CD8-positive, alpha-beta memory T cell (primary cell): Measurements from ENCODE around the gene MYLIP. TPM values are rescaled to one million over a fixed set of nuclear protein-coding genes. Genes with fewer than 3 reads are reported as not detected.

Experiments
- CTCF ChIA-PET: fragments of 350-600 bp; sonication (Branson Sonifier 250); formaldehyde crosslinking; loops from one replicate; lab custom pipeline; 2021; ENCODE audit warnings: antibody characterized with exemption; lab: Charles Lee
- POLR2A ChIA-PET: fragments of 350-600 bp; sonication (Branson Sonifier 250); formaldehyde crosslinking; loops from one replicate; lab custom pipeline; 2021; ENCODE audit warnings: antibody characterized with exemption; lab: Charles Lee
- DNase-seq, 5 donors: peaks; one replicate each; pipeline versions ENCODE4 v3.0.0 to v3.0.0-alpha.2; 2020 to 2022; ENCODE audit warnings: mixed read lengths in 1 of 5
- H3K27ac ChIP-seq: one replicate; pipeline ENCODE4 v1.7.0; 2013; ENCODE audit warnings: low read depth, mild to moderate bottlenecking, low read length, moderate library complexity
- H3K27me3 ChIP-seq: 2 replicates; pipeline ENCODE4 v1.7.0; 2013; ENCODE audit warnings: low read length, mild to moderate bottlenecking; ENCODE audit not compliant: insufficient read depth, poor library complexity, severe bottlenecking
- H3K36me3 ChIP-seq: 2 replicates; pipeline ENCODE4 v1.7.0; 2013; ENCODE audit warnings: mild to moderate bottlenecking, low read length, moderate library complexity; ENCODE audit not compliant: insufficient read depth
- H3K4me1 ChIP-seq: 2 replicates; pipeline ENCODE4 v1.7.0; 2013; ENCODE audit warnings: mild to moderate bottlenecking, low read length, moderate library complexity; ENCODE audit not compliant: insufficient read depth
- H3K4me3 ChIP-seq: 2 replicates; pipeline ENCODE4 v1.7.0; 2013; ENCODE audit warnings: mild to moderate bottlenecking, low read length
- H3K9me3 ChIP-seq: 2 replicates; pipeline ENCODE4 v1.7.0; 2013; ENCODE audit warnings: mild to moderate bottlenecking, low read length
- H3K27ac Mint-ChIP-seq, 8 donors: one replicate each; pipeline ENCODE4 v1.8.0; 2020 to 2021; ENCODE audit warnings: mixed read lengths in 8 of 8, mild to moderate bottlenecking in 6 of 8, inconsistent platforms in 3 of 8, moderate library complexity in 3 of 8
- H3K27me3 Mint-ChIP-seq, 2 donors: one replicate each; pipeline ENCODE4 v1.8.0; 2020 to 2021; ENCODE audit warnings: mixed read lengths in 2 of 2, mild to moderate bottlenecking in 1 of 2, moderate library complexity in 1 of 2
- H3K36me3 Mint-ChIP-seq, 3 donors: one replicate each; pipeline ENCODE4 v1.8.0; 2020 to 2021; ENCODE audit warnings: mixed read lengths in 3 of 3, inconsistent platforms in 1 of 3, mild to moderate bottlenecking in 1 of 3
- H3K4me1 Mint-ChIP-seq, 3 donors: one replicate each; pipeline ENCODE4 v1.8.0; 2020 to 2021; ENCODE audit warnings: mixed read lengths in 3 of 3, inconsistent platforms in 1 of 3, mild to moderate bottlenecking in 1 of 3
- H3K4me3 Mint-ChIP-seq, 7 donors: one replicate each; pipeline ENCODE4 v1.8.0; 2020 to 2021; ENCODE audit warnings: mixed read lengths in 7 of 7, mild to moderate bottlenecking in 6 of 7, moderate library complexity in 4 of 7, inconsistent platforms in 2 of 7
- H3K9me3 Mint-ChIP-seq, 5 donors: one replicate each; pipeline ENCODE4 v1.8.0; 2020 to 2022; ENCODE audit warnings: mixed read lengths in 5 of 5, mild to moderate bottlenecking in 3 of 5, moderate library complexity in 2 of 5, inconsistent platforms in 1 of 5
- polyA plus RNA-seq: library from polyadenylated mRNA; unstranded; fragments of 300-500 nt; fragmentation: Illumina TruSeq; gene quantifications from one replicate; pipeline ENCODE4 v1.2.3, GENCODE V29; 2021
- total RNA-seq, 2 experiments: library from RNA; stranded (reverse); gene quantifications; one replicate each; pipeline ENCODE4 v1.2.3, GENCODE V29; 2021

Gene MYLIP
- total and polyA plus RNA-seq, 3 experiments from 2014 or later, result 7.7 to 78.0 (median 9.0) TPM

DNA sequence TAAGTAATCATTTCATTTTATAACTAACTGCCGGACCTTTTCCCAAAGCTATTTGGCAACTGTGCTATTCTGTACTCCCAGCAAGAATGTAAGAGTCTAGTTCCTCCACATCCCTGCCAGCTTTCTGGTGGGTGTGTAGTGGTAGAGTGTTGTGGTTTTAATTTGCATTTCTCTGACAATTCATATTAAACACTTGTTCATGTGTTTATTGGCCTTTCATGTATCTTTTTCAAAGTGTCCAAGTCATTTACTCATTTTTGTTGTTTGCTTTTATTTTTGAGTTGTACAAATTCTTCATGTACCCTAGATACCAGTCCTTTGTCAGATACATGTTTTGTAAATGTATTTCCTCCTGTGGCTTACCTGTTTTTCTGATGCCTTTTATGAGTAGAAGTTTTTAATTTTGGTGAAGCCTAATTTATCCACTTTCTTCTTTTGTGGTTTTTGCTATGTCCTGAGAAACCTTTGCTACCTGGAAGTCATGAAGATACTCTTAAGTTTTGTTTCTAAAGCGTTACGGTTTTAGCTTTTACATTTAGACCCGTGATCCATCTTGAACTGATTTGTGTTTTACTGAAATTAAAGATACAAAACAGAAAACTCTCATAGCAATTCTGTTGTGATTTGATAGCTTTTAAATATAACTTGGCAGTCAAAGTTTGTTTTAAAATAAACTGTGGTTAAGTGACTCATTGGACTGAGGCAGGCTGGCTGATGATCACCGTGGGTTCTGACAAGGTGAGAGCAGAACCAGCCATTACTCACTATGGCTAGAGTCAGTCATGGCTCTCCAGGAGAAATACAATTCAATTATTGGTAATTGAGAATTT is 8.0 kb downstream of the MYLIP start:
- H3K9me3 Mint-ChIP-seq, result no peaks in the 10 kb centered on the region
- H3K36me3 Mint-ChIP-seq, result peaks cover 10 to 65% (median 16%) of the 10 kb centered on the region in 3 donors
- peak in 4 of 5 donors; percentile 29 to 68 (median 31) for DNase-seq
- H3K27me3 Mint-ChIP-seq, result no peaks in the 10 kb centered on the region
- no peaks in the 10 kb centered on the region for H3K9me3 ChIP-seq
- no peaks in the 10 kb centered on the region for H3K27me3 ChIP-seq
- H3K4me3 ChIP-seq, result no peak overlapping the region
- peaks cover 13% of the 10 kb centered on the region for H3K36me3 ChIP-seq
- H3K4me1 Mint-ChIP-seq, result peaks cover 93 to 100% (median 100%) of the 10 kb centered on the region in 3 donors
- peak overlapping the region; percentile 57 to 97 (median 86) for H3K27ac Mint-ChIP-seq
- peak overlapping the region; percentile 62 to 80 (median 68) for H3K4me3 Mint-ChIP-seq
- ChIA-PET POLR2A (no interaction called here), CTCF (interaction anchor here (1.0 to 2.4 kb wide), 4 partner anchors 8 to 46 kb away, joined by 3 to 14 read pairs (median 4); partner anchors contain the start of gene MYLIP)
- H3K4me1 ChIP-seq, result peaks cover 70% of the 10 kb centered on the region
- peak overlapping the region; percentile 8 for H3K27ac ChIP-seq

DNA sequence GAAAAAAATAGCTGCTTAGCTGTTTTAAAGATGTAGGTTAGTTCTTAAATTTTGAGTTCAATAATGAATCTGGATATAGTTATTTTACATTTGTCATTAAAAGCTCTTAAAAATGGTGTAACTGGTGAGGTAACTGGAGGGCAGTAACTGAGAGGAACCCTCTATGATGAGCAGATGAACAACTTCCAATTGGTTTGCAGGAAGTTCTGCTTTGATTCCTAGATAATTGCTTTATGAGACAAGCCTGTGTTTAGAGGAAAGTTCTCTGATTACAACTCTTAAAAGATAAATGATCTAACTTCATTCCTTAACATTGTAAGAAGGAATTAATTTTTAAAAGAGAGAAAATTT is 8.5 kb downstream of the MYLIP start:
- H3K27ac ChIP-seq, result no peak overlapping the region
- no peaks in the 10 kb centered on the region for H3K9me3 ChIP-seq
- Mint-ChIP-seq H3K9me3 (no peaks in the 10 kb centered on the region), H3K36me3 (peaks cover 13 to 66% (median 19%) of the 10 kb centered on the region in 3 donors), H3K27ac (peak overlapping the region; percentile 57 to 97 (median 86)), H3K4me1 (peaks cover 89 to 98% (median 96%) of the 10 kb centered on the region in 3 donors), H3K27me3 (no peaks in the 10 kb centered on the region), H3K4me3 (peak overlapping the region; percentile 62 to 80 (median 68))
- peaks cover 18% of the 10 kb centered on the region for H3K36me3 ChIP-seq
- peaks cover 64% of the 10 kb centered on the region for H3K4me1 ChIP-seq
- CTCF ChIA-PET, result interaction anchor here (1.0 to 2.4 kb wide), 4 partner anchors 9 to 46 kb away, joined by 3 to 14 read pairs (median 4); partner anchors contain the start of gene MYLIP
- POLR2A ChIA-PET, result no interaction called here
- H3K4me3 ChIP-seq, result no peak overlapping the region
- no peaks in the 10 kb centered on the region for H3K27me3 ChIP-seq
- no peak for DNase-seq

DNA sequence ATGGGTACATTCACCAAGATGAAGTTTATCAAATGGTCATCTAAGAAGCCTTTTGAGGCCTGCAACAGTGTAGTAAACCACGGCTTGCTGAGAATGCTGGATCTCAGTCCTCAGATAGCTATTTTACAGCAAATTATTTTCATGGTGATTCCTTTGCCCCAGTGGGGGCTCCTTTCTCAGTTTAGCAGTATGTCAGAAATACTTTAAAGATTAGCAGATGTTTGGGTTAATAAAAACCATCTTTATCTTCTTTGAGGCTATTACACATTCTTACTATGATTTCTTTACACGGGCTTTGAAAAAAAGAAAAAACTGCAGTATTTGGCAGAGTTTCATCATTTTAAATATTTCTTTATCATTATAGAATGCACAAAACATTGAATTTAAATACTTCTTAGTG is 10.7 kb downstream of the MYLIP start:
- Histone ChIP-seq H3K36me3 (peaks cover 40% of the 10 kb centered on the region), H3K27me3 (no peaks in the 10 kb centered on the region), H3K27ac (no peak overlapping the region), H3K9me3 (no peaks in the 10 kb centered on the region), H3K4me3 (no peak overlapping the region), H3K4me1 (peaks cover 43% of the 10 kb centered on the region)
- H3K36me3 Mint-ChIP-seq, result peaks cover 22 to 69% (median 27%) of the 10 kb centered on the region in 3 donors
- H3K4me3 Mint-ChIP-seq, result peak overlapping the region in 1 of 7 donors; percentile 74
- no peak for DNase-seq
- H3K27me3 Mint-ChIP-seq, result no peaks in the 10 kb centered on the region
- no peaks in the 10 kb centered on the region for H3K9me3 Mint-ChIP-seq
- ChIA-PET POLR2A (no interaction called here), CTCF (no interaction called here)
- H3K27ac Mint-ChIP-seq, result no peak overlapping the region
- H3K4me1 Mint-ChIP-seq, result peaks cover 73 to 97% (median 85%) of the 10 kb centered on the region in 3 donors

DNA sequence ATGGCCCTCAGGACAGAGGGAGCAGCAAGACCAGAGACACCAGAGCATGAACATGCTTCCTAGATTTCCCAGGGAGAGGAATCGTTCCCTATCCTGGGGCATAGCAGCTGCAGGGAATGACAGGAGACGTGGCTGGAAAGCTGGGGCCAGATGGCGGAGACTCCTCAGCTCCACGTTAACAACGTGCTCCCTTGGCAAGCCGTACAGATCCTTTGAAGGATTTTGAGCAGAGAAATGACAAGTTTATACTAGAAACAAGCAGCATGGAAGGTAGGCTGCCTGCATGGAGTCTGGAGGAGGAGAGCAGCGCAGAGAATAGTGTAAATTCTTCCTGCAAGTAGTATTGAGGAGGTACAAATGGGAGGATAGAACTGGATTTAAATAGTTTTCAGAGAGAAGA is 11.7 kb downstream of the MYLIP start:
- Mint-ChIP-seq H3K27ac (no peak overlapping the region), H3K4me3 (peak overlapping the region in 1 of 7 donors; percentile 14), H3K36me3 (peaks cover 27 to 72% (median 34%) of the 10 kb centered on the region in 3 donors), H3K9me3 (no peaks in the 10 kb centered on the region), H3K27me3 (no peaks in the 10 kb centered on the region), H3K4me1 (peaks cover 68 to 92% (median 84%) of the 10 kb centered on the region in 3 donors)
- no peaks in the 10 kb centered on the region for H3K27me3 ChIP-seq
- CTCF ChIA-PET, result no interaction called here
- H3K4me3 ChIP-seq, result no peak overlapping the region
- no peak for DNase-seq
- H3K27ac ChIP-seq, result no peak overlapping the region
- peaks cover 50% of the 10 kb centered on the region for H3K36me3 ChIP-seq
- H3K4me1 ChIP-seq, result peaks cover 37% of the 10 kb centered on the region
- POLR2A ChIA-PET, result no interaction called here
- no peaks in the 10 kb centered on the region for H3K9me3 ChIP-seq

DNA sequence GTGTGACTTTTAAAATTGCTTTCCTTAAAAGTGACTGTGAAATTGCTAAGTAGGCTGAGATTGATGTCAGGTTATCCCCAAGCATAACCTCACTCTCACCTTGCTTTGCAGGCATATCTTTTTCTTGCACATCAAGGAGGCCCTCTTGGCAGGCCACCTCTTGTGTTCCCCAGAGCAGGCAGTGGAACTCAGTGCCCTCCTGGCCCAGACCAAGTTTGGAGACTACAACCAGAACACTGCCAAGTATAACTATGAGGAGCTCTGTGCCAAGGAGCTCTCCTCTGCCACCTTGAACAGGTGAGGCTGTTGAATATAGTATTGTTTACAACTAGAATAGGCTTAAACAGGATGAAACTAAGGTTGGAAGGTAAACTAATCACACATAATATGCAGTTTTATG is 12.6 kb downstream of the MYLIP start:
- H3K4me1 ChIP-seq, result peaks cover 36% of the 10 kb centered on the region
- no peak for DNase-seq
- no peak overlapping the region for H3K27ac ChIP-seq
- Mint-ChIP-seq H3K4me1 (peaks cover 66 to 92% (median 80%) of the 10 kb centered on the region in 3 donors), H3K36me3 (peaks cover 36 to 80% (median 40%) of the 10 kb centered on the region in 3 donors), H3K4me3 (peak overlapping the region in 1 of 7 donors; percentile 39), H3K27ac (peak overlapping the region in 4 of 8 donors; percentile 3 to 52 (median 24)), H3K27me3 (no peaks in the 10 kb centered on the region), H3K9me3 (no peaks in the 10 kb centered on the region)
- POLR2A ChIA-PET, result no interaction called here
- CTCF ChIA-PET, result interaction anchor here (1.1 kb wide), 1 partner anchor 13 kb away, joined by 3 read pairs; the partner anchor contains the start of gene MYLIP
- H3K4me3 ChIP-seq, result no peak overlapping the region
- H3K36me3 ChIP-seq, result peaks cover 59% of the 10 kb centered on the region
- no peaks in the 10 kb centered on the region for H3K9me3 ChIP-seq
- H3K27me3 ChIP-seq, result no peaks in the 10 kb centered on the region

DNA sequence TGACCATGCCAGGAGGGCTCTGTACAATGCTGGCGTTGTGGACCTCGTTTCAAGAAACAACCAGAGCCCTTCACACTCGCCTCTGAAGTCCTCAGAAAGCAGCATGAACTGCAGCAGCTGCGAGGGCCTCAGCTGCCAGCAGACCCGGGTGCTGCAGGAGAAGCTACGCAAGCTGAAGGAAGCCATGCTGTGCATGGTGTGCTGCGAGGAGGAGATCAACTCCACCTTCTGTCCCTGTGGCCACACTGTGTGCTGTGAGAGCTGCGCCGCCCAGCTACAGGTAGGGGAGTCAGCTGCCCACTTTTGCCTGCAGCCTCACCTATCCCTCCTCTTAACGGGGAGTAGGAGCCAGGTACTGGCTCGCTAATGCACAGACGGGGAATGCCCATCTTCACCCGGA is 16.2 kb downstream of the MYLIP start:
- ChIA-PET CTCF (no interaction called here), POLR2A (no interaction called here)
- H3K36me3 Mint-ChIP-seq, result peaks cover 57 to 96% (median 59%) of the 10 kb centered on the region in 3 donors

DNA sequence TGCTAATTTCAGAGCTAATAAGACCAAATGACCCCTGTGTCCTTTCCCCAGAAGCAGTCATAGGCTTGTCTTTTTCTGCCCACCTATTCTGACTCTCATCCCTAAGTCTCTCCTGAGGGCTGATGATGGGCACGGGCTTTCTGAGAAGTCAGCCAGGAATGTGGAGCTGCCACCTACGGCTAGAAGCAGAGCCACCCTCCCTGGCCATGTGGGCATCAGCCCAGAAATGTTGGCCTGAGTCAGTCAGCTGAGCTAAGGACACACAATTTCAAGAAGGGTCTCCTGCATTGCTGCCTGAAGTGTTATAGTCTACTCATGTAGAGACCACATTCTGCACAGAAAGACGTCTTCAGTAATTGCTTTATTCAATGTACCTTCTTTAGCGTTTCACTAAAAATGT is 17.1 kb downstream of the MYLIP start:
- no peak overlapping the region for H3K4me3 ChIP-seq
- no peaks in the 10 kb centered on the region for H3K27me3 ChIP-seq
- no peak for DNase-seq
- H3K4me1 ChIP-seq, result peaks cover 10% of the 10 kb centered on the region
- H3K27ac ChIP-seq, result no peak overlapping the region
- H3K4me1 Mint-ChIP-seq, result peaks cover 41 to 76% (median 49%) of the 10 kb centered on the region in 3 donors
- no peaks in the 10 kb centered on the region for H3K9me3 ChIP-seq
- no peaks in the 10 kb centered on the region for H3K9me3 Mint-ChIP-seq
- POLR2A ChIA-PET, result no interaction called here
- H3K4me3 Mint-ChIP-seq, result no peak overlapping the region
- CTCF ChIA-PET, result interaction anchor here (1.5 kb wide), 1 partner anchor 9 kb away, joined by 4 read pairs; no protein-coding TSS in a partner anchor
- peaks cover 0 to 2% of the 10 kb centered on the region in 2 donors for H3K27me3 Mint-ChIP-seq
- peaks cover 65 to 96% (median 67%) of the 10 kb centered on the region in 3 donors for H3K36me3 Mint-ChIP-seq
- peaks cover 77% of the 10 kb centered on the region for H3K36me3 ChIP-seq
- H3K27ac Mint-ChIP-seq, result peak overlapping the region in 1 of 8 donors; percentile 56

More for the DNA sequence above, 16.2 kb downstream of the MYLIP start:
- peaks cover 51 to 85% (median 59%) of the 10 kb centered on the region in 3 donors for H3K4me1 Mint-ChIP-seq
- H3K9me3 Mint-ChIP-seq, result no peaks in the 10 kb centered on the region
- DNase-seq, result no peak
- no peak overlapping the region for H3K27ac ChIP-seq
- no peak overlapping the region for H3K4me3 ChIP-seq
- no peaks in the 10 kb centered on the region for H3K27me3 ChIP-seq
- peak overlapping the region in 1 of 8 donors; percentile 56 for H3K27ac Mint-ChIP-seq
- H3K9me3 ChIP-seq, result no peaks in the 10 kb centered on the region
- H3K4me1 ChIP-seq, result peaks cover 10% of the 10 kb centered on the region
- H3K36me3 ChIP-seq, result peaks cover 80% of the 10 kb centered on the region
- no peaks in the 10 kb centered on the region for H3K27me3 Mint-ChIP-seq
- no peak overlapping the region for H3K4me3 Mint-ChIP-seq
